ENCODE data around the gene GTF2F2.

The GTF2F2 gene

GRCh38 chr13:45119991-45120864, at the start of gene GTF2F2:
TSS of gene GTF2F2 (plus strand) at chr13:45120510. CDS start at chr13:45120656, 146 bp downstream.
- peak; percentile 92 for DNase-seq (ENCODE audit: low spot score)

- no peak for DNase-seq (ENCODE audit: low spot score)
Measured at GRCh38 chr13:45073809-45074208, 46.5 kb upstream of the GTF2F2 start.

- DNase-seq (ENCODE audit: low spot score): no peak
Measured at GRCh38 chr13:45074721-45075120, 45.6 kb upstream of the GTF2F2 start.

DNA sequence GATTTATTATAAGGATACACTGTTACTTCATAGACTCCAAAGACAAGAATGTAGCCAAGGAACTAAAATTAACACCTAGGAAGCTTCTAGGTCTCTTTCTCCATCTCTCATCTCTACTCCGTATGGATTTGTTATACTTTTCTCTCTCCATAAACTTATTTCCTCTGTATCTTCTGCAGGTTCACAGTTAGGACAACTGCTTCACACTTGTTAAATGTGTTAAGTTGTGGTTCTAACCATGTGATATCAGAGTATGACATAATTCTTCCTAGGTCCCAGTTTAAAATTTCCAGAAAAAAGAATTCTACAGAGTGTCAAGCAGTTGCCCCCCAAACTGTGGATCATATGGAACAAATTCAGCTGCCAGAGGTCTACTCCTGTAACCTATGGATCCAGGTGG, 42.3 kb upstream of the GTF2F2 start:
- DNase-seq (ENCODE audit: low spot score): no peak

GRCh38 chr13:45082964-45083363, 37.3 kb upstream of the GTF2F2 start:
- DNase-seq (ENCODE audit: low spot score): no peak

- DNase-seq (ENCODE audit: low spot score): no peak
Measured at GRCh38 chr13:45084515-45084914, 35.8 kb upstream of the GTF2F2 start.

DNA sequence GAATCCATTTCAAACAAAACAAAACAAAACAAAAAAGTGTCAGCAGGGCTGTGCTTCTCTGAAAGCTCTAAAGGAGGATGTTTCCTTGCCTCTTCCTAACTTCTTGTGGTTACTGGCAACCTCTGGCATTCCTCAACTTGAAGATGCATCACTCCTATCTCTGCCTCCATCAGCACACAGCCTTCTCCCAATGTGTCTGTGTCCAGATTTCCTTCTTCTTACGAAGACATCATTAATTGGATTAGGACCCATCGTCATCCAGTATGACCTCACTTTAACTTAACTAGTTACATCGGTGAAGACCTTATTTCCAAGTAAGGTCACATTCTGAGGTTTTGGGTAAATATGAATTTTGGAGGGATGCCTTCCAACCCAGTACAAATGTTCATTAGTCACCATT, 33.8 kb upstream of the GTF2F2 start:
- DNase-seq (ENCODE audit: low spot score): no peak

DNA sequence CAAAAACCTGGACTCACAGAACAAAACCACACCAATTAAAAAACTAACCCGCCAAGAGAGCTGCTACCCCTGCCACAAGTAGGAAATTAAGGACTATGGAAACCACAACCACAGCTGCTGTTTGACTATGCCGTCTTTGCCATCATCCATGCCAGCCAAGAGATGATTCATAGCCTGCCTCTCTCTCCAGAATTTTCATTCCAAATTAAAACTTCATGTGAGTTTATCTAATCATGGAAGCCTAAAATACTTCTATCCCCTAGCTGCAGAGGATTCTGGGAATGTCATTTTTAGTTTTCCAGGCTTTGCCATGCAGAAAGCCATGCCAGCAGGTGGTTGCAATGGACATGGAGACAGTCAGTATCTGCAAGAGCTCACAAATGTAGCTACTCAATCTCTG, 27.6 kb upstream of the GTF2F2 start:
- peak; percentile 65 for DNase-seq (ENCODE audit: low spot score)

- no peak for DNase-seq (ENCODE audit: low spot score)
Measured at GRCh38 chr13:45100573-45101262, 19.6 kb upstream of the GTF2F2 start.

- no peak for DNase-seq (ENCODE audit: low spot score)
Measured at GRCh38 chr13:45101327-45102018, 18.8 kb upstream of the GTF2F2 start.

GRCh38 chr13:45102136-45102507, 18.2 kb upstream of the GTF2F2 start:
- DNase-seq (ENCODE audit: low spot score): no peak

DNA sequence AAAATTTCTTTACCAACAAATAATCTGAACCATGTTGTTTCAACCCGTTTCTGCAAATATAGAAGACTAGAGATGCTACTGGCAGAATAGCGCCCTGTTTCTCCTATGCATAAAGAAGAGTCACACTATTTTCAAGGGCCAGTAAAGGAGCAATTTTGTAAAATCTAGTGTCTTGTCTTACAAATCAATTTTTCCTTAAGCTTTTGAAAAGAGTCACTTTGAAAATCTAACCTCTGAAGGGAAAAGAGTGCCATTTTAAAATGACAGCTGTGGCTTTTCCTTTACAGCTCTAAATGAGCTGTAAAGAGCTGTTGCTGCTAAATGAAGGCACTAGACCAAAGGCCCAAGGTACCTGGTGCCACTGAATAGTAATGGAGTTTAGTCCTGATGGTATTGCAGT, 16.9 kb upstream of the GTF2F2 start:
- DNase-seq (ENCODE audit: low spot score): no peak

DNA sequence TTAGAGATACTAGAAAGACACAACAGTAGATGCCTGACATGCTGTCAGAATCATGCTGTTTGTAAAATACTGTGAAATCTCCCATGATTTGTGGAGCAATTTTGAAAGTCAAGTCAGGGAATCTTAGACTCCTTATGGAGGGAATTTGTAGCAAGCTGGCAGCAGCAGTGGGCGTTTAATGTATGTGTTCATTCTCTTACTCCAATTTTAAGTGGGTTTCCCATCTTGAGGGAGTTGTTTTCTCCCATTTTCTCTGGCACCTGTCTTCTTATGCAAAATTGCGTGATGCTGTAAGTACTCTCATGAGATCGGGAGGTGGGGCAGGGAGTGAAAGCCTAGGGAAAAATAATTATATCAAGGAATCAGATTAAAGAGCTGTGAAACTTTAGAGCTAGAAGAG, 16.0 kb upstream of the GTF2F2 start:
- DNase-seq (ENCODE audit: low spot score): no peak

DNA sequence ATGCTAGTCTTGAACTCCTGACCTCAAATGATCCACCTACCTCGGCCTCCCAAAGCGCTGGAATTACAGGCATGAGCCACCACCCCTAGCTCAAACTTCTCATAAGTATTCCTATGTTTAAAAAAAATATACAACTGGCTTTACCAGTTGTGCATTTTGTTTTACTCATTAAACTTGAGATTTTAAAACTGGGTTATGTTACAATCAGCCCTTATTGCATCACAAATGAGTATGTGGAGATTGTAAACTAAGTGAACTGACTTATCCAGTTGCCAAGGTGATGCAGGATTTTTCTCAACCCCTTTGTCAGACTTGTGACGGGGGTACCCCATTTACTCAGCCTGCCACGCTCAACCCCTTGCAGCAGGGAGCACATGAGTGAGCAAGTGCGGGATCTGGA, 14.4 kb upstream of the GTF2F2 start:
- no peak for DNase-seq (ENCODE audit: low spot score)

DNA sequence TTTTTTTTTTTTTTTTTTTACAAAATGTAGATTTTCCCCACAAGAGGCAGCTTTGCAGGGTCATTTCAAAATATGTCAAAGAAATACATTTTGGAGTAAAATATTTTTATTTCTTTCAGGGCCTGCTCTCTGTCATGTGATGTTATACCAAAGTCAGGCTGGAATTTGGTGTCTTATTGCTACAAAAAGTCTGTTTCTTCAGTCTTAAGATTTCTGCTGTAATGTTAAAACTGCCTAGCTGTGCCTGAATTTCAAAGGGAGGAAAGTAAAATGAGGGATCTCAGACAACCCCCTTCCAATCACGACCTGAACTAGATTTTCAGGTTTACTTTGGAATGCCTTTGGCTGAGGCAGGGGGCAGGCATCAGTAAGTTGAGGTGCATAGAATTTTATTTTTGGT, 12.8 kb upstream of the GTF2F2 start:
- DNase-seq (ENCODE audit: low spot score): no peak

GRCh38 chr13:45108716-45109101, 11.6 kb upstream of the GTF2F2 start:
- DNase-seq (ENCODE audit: low spot score): no peak

GRCh38 chr13:45109102-45109720, 11.1 kb upstream of the GTF2F2 start:
- DNase-seq (ENCODE audit: low spot score): peak; percentile 29

- DNase-seq (ENCODE audit: low spot score): no peak
Measured at GRCh38 chr13:45113233-45114224, 6.8 kb upstream of the GTF2F2 start.

DNA sequence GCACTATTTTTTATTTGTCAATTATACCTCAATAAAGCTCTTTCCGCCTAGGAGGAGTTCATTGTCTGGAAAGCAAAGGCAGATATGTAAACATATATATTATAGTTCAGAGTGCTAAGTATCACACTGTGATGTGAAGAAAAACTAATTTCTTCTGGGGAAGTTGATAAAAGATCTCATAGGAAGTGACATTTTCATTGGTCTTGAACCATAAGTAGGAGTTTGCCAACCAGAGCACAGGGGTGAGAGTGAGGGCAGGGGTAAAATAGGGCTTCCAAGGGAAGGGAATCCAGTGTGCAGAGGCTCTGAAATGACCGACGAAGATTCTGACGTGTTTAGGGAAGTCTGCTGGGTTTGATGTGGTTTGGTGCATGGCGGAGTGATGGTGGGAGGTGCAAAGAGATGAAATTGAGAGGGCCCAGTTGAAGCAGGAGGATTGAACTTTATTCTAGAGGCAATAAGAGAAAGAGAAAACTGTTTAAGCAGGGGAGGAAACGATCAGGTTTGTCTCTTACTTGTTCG, 780 bp upstream of the GTF2F2 start:
- DNase-seq (ENCODE audit: low spot score): peak; percentile 76

DNA sequence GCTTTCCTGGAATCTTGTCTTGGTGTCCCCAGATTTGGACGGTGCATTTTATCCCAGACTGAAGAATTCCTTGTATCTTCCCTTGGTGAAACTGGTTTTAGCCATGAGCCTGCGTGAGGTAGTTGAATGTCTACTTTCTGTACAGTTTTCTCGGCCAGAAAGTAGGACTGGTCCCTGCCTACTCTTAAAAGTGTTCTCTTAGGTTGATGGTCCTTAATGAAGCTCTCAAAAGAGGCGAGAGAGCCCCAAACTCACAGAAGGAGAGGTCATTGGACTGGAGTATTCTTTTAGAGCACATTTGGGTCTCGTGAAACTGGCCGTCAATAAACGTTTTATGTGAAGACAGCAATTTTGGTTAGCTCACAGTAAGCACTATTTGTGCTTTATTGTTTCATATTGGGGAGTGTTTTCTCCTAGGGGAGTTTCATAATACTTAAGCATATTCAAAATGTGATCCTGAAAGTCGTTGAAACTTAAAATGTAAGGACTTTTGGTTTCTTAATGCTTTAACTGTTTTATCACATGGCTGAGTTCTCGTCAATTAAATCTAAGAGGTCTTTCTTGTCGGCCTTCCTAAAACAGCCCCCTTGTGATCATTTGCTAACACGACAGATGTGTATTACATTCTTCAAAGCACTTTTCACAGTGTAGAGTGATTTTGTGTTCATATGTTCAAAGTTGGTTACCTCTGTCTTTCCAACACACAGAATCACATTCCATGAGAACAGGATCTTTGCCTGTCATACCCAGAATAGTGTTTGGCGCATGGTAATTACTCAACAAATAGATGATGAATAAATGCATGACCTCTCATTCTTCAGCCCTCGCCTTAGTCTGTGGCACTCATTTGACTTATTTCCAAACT, 889 bp downstream of the GTF2F2 start:
- DNase-seq (ENCODE audit: low spot score): peak; percentile 37
